A549 treated with DMSO at 1 μM for 4 hours (cell line): Measurements from ENCODE around the gene TRPC5OS. TPM values are rescaled to one million over a fixed set of nuclear protein-coding genes. Genes with fewer than 3 reads are reported as not detected.

Experiments used
- total RNA-seq: library from RNA; stranded (reverse); fragments of 200-300 nt; extraction: Qiagen RNA extraction; gene quantifications from 5 replicates; pipeline ENCODE4 v1.2.3, GENCODE V29; 2022; ENCODE audit warnings: low read depth

Gene TRPC5OS
- total RNA-seq = not detected in 5 replicates

GRCh38 chrX:111875881-111876280, at the start of gene TRPC5OS:
TSS of gene TRPC5OS (plus strand) at chrX:111876181. CDS start at chrX:111901850, 25,669 bp downstream.

Other genes starting within 250 kb of the TRPC5OS start
- gene ALG13, start 195.0 kb upstream of the TRPC5OS start, total RNA-seq = 51.0 to 67.3 TPM (median 55.3 TPM) in 5 replicates
- not detected in 5 replicates for gene TRPC5, start 206.6 kb downstream of the TRPC5OS start, total RNA-seq
- not detected in 5 replicates for gene RTL4, start 206.8 kb downstream of the TRPC5OS start, total RNA-seq